Naive thymus-derived CD8-positive, alpha-beta T cell (primary cell): ENCODE data around the gene H6PD. TPM values are rescaled to one million over a fixed set of nuclear protein-coding genes. Genes with fewer than 3 reads are reported as not detected.
A peak's percentile ranks its signal among the peaks of the same experiment; 100 is the strongest.

ENCODE experiments used
- ATAC-seq, 2 donors: fragments of 150-1000 bp; cut with Tn5 transposase in 1 of 2; sonication (Bioruptor Pico), chemical (Tn5 transposase) in 1 of 2; 1 replicate in 1 of 2; 2 replicates in 1 of 2; pipeline ENCODE4 v1.10.0; 2021; ENCODE audit warnings: mild to moderate bottlenecking in 2 of 2, moderate library complexity in 2 of 2
- POLR2A ChIA-PET: fragments of 350-600 bp; sonication (Branson Sonifier 250); formaldehyde crosslinking; loops from one replicate; lab custom pipeline; 2021; ENCODE audit warnings: antibody characterized with exemption; lab: Charles Lee
- DNase-seq, 10 donors: peaks; one replicate each; pipeline versions ENCODE4 v3.0.0 to v3.0.0-alpha.2; 2020 to 2022
- H3K27ac Mint-ChIP-seq, 10 donors: one replicate each; pipeline ENCODE4 v1.8.0; 2020 to 2022; ENCODE audit warnings: mild to moderate bottlenecking in 10 of 10, mixed read lengths in 10 of 10, moderate library complexity in 4 of 10, inconsistent platforms in 1 of 10
- H3K27me3 Mint-ChIP-seq, 5 donors: one replicate each; pipeline ENCODE4 v1.8.0; 2021 to 2022; ENCODE audit warnings: mixed read lengths in 5 of 5
- H3K36me3 Mint-ChIP-seq, 3 donors: one replicate each; pipeline ENCODE4 v1.8.0; 2020 to 2022; ENCODE audit warnings: mixed read lengths in 3 of 3, mild to moderate bottlenecking in 2 of 3, inconsistent platforms in 1 of 3
- H3K4me1 Mint-ChIP-seq, 4 donors: one replicate each; pipeline ENCODE4 v1.8.0; 2021 to 2022; ENCODE audit warnings: mixed read lengths in 4 of 4
- H3K4me3 Mint-ChIP-seq, 10 donors: one replicate each; pipeline ENCODE4 v1.8.0; 2020 to 2022; ENCODE audit warnings: mild to moderate bottlenecking in 10 of 10, mixed read lengths in 10 of 10, moderate library complexity in 6 of 10, inconsistent platforms in 1 of 10
- H3K9me3 Mint-ChIP-seq, 9 donors: one replicate each; pipeline ENCODE4 v1.8.0; 2020 to 2022; ENCODE audit warnings: mixed read lengths in 9 of 9, mild to moderate bottlenecking in 3 of 9, inconsistent platforms in 1 of 9, moderate library complexity in 1 of 9
- polyA plus RNA-seq, 3 donors: library from polyadenylated mRNA; unstranded; fragments of 300-500 nt; fragmentation: Illumina TruSeq; gene quantifications; one replicate each; pipeline ENCODE4 v1.2.3, GENCODE V29; 2021
- total RNA-seq, 8 experiments: library from RNA in 2 of 8; stranded (reverse) in 2 of 8; gene quantifications; one replicate each; pipeline ENCODE4 v1.2.3 and lab custom pipeline; 2021 to 2026

Gene H6PD
- total and polyA plus RNA-seq, 5 experiments from 2014 or later = 8.5 to 18.9 (median 14.9) TPM

- POLR2A ChIA-PET = interaction anchor here (0.5 kb wide), 1 partner anchor 742 kb away, joined by 6 read pairs; no protein-coding TSS in a partner anchor
- H3K27me3 Mint-ChIP-seq = peaks cover 6 to 33% (median 13%) of the 10 kb centered on the region in 5 donors
- ATAC-seq (no peak), DNase-seq (no peak)
- H3K27ac Mint-ChIP-seq = peak overlapping the region in 1 of 10 donors; percentile 6
- no peaks in the 10 kb centered on the region for H3K4me1 Mint-ChIP-seq
- no peak overlapping the region for H3K4me3 Mint-ChIP-seq
- H3K9me3 Mint-ChIP-seq = no peaks in the 10 kb centered on the region
- no peaks in the 10 kb centered on the region for H3K36me3 Mint-ChIP-seq
These were observed 21.8 kb upstream of the H6PD start for GRCh38 chr1:9212735-9213134.

- Mint-ChIP-seq H3K27me3 (peaks cover 3 to 22% (median 11%) of the 10 kb centered on the region in 5 donors), H3K27ac (no peak overlapping the region), H3K4me1 (no peaks in the 10 kb centered on the region), H3K9me3 (no peaks in the 10 kb centered on the region), H3K36me3 (no peaks in the 10 kb centered on the region), H3K4me3 (no peak overlapping the region)
- ATAC-seq = no peak
- POLR2A ChIA-PET = no interaction called here
- no peak for DNase-seq
These were observed 20.6 kb upstream of the H6PD start for GRCh38 chr1:9213956-9214355.

- Mint-ChIP-seq H3K4me3 (no peak overlapping the region), H3K27me3 (peaks cover 0 to 2% (median 0%) of the 10 kb centered on the region in 5 donors), H3K36me3 (no peaks in the 10 kb centered on the region), H3K4me1 (peaks cover 0 to 1% (median 0%) of the 10 kb centered on the region in 4 donors), H3K27ac (peak overlapping the region in 1 of 10 donors; percentile 47), H3K9me3 (no peaks in the 10 kb centered on the region)
- no peak for ATAC-seq
- DNase-seq = no peak
- POLR2A ChIA-PET = no interaction called here
These were observed 15.7 kb upstream of the H6PD start for GRCh38 chr1:9218917-9219316.

GRCh38 chr1:9222846-9223625 lies 11.5 kb upstream of the H6PD start:
- H3K4me3 Mint-ChIP-seq = no peak overlapping the region
- H3K36me3 Mint-ChIP-seq = no peaks in the 10 kb centered on the region
- POLR2A ChIA-PET = no interaction called here
- H3K4me1 Mint-ChIP-seq = peaks cover 0 to 1% (median 0%) of the 10 kb centered on the region in 4 donors
- H3K27ac Mint-ChIP-seq = peak overlapping the region in 1 of 10 donors; percentile 7
- ATAC-seq (no peak), DNase-seq (no peak)
- peaks cover 0 to 5% (median 0%) of the 10 kb centered on the region in 5 donors for H3K27me3 Mint-ChIP-seq
- H3K9me3 Mint-ChIP-seq = no peaks in the 10 kb centered on the region

- no peak overlapping the region for H3K4me3 Mint-ChIP-seq
- no peaks in the 10 kb centered on the region for H3K36me3 Mint-ChIP-seq
- H3K4me1 Mint-ChIP-seq = peaks cover 0 to 1% (median 0%) of the 10 kb centered on the region in 4 donors
- ATAC-seq = no peak
- POLR2A ChIA-PET = no interaction called here
- DNase-seq = no peak
- no peaks in the 10 kb centered on the region for H3K9me3 Mint-ChIP-seq
- H3K27me3 Mint-ChIP-seq = peaks cover 0 to 4% (median 0%) of the 10 kb centered on the region in 5 donors
- H3K27ac Mint-ChIP-seq = no peak overlapping the region
These were observed 9.7 kb upstream of the H6PD start for GRCh38 chr1:9224664-9225410.

- Mint-ChIP-seq H3K27ac (peak overlapping the region in 1 of 10 donors; percentile 38), H3K9me3 (no peaks in the 10 kb centered on the region), H3K27me3 (peaks cover 0 to 4% (median 0%) of the 10 kb centered on the region in 5 donors), H3K36me3 (no peaks in the 10 kb centered on the region), H3K4me3 (no peak overlapping the region), H3K4me1 (peaks cover 0 to 1% (median 0%) of the 10 kb centered on the region in 4 donors)
- no peak for DNase-seq
- no peak for ATAC-seq
- POLR2A ChIA-PET = no interaction called here
These were observed 9.2 kb upstream of the H6PD start for GRCh38 chr1:9225411-9225785.

- Mint-ChIP-seq H3K9me3 (no peaks in the 10 kb centered on the region), H3K36me3 (no peaks in the 10 kb centered on the region), H3K27me3 (peaks cover 0 to 4% (median 0%) of the 10 kb centered on the region in 5 donors), H3K27ac (no peak overlapping the region), H3K4me3 (no peak overlapping the region), H3K4me1 (peaks cover 0 to 8% (median 2%) of the 10 kb centered on the region in 4 donors)
- POLR2A ChIA-PET = no interaction called here
- no peak for ATAC-seq
- DNase-seq = no peak
These were observed 6.0 kb upstream of the H6PD start for GRCh38 chr1:9228609-9229008.

- H3K36me3 Mint-ChIP-seq = no peaks in the 10 kb centered on the region
- no peak overlapping the region for H3K4me3 Mint-ChIP-seq
- peaks cover 0 to 4% (median 0%) of the 10 kb centered on the region in 5 donors for H3K27me3 Mint-ChIP-seq
- POLR2A ChIA-PET = no interaction called here
- DNase-seq (no peak), ATAC-seq (no peak)
- H3K9me3 Mint-ChIP-seq = no peaks in the 10 kb centered on the region
- no peak overlapping the region for H3K27ac Mint-ChIP-seq
- H3K4me1 Mint-ChIP-seq = peaks cover 0 to 11% (median 7%) of the 10 kb centered on the region in 4 donors
These were observed 5.0 kb upstream of the H6PD start for GRCh38 chr1:9229549-9229948.

GRCh38 chr1:9230869-9231533 lies 3.6 kb upstream of the H6PD start:
- peaks cover 0 to 19% (median 12%) of the 10 kb centered on the region in 4 donors for H3K4me1 Mint-ChIP-seq
- peak overlapping the region in 1 of 10 donors; percentile 54 for H3K27ac Mint-ChIP-seq
- POLR2A ChIA-PET = no interaction called here
- no peaks in the 10 kb centered on the region for H3K36me3 Mint-ChIP-seq
- H3K4me3 Mint-ChIP-seq = no peak overlapping the region
- peaks cover 0 to 4% (median 0%) of the 10 kb centered on the region in 5 donors for H3K27me3 Mint-ChIP-seq
- H3K9me3 Mint-ChIP-seq = no peaks in the 10 kb centered on the region
- DNase-seq = peak in 1 of 10 donors; percentile 18
- no peak for ATAC-seq

- ATAC-seq (no peak), DNase-seq (no peak)
- POLR2A ChIA-PET = no interaction called here
- Mint-ChIP-seq H3K27ac (peak overlapping the region in 4 of 10 donors; percentile 8 to 71 (median 46)), H3K4me1 (peaks cover 2 to 25% (median 13%) of the 10 kb centered on the region in 4 donors), H3K4me3 (peak overlapping the region in 5 of 10 donors; percentile 6 to 57 (median 43)), H3K27me3 (peaks cover 0 to 2% (median 0%) of the 10 kb centered on the region in 5 donors), H3K36me3 (no peaks in the 10 kb centered on the region), H3K9me3 (no peaks in the 10 kb centered on the region)
These were observed 2.8 kb upstream of the H6PD start for GRCh38 chr1:9231648-9232332.

GRCh38 chr1:9233241-9233941 lies 1.2 kb upstream of the H6PD start:
- peaks cover 12 to 40% (median 27%) of the 10 kb centered on the region in 4 donors for H3K4me1 Mint-ChIP-seq
- ATAC-seq = no peak
- H3K9me3 Mint-ChIP-seq = no peaks in the 10 kb centered on the region
- POLR2A ChIA-PET = interaction anchor here (0.5 to 1.5 kb wide), 3 partner anchors 193 to 635 kb away, joined by 3 to 4 read pairs (median 4); no protein-coding TSS in a partner anchor
- H3K36me3 Mint-ChIP-seq = no peaks in the 10 kb centered on the region
- H3K27me3 Mint-ChIP-seq = no peaks in the 10 kb centered on the region
- peak in 2 of 10 donors; percentile 5 to 59 for DNase-seq
- peak overlapping the region in 9 of 10 donors; percentile 44 to 98 (median 96) for H3K27ac Mint-ChIP-seq
- H3K4me3 Mint-ChIP-seq = peak overlapping the region; percentile 36 to 98 (median 94)
